Peyer's patch (tissue), 4 donors: ENCODE results near the gene MAP3K9. TPM values are rescaled to one million over a fixed set of nuclear protein-coding genes. Genes with fewer than 3 reads are reported as not detected.

Experiments used
- DNase-seq, 3 donors: peaks; one replicate each; pipeline ENCODE4 v3.0.0-alpha.2; 2017 to 2019
- H3K27ac ChIP-seq, 4 donors: fragments of 200-600 bp; sonication (generic); one replicate each; pipeline ENCODE4 v1.5.1; 2016 to 2019
- H3K27me3 ChIP-seq, 2 donors: fragments of 200-600 bp; sonication (generic); one replicate each; pipeline ENCODE4 v1.5.1; 2019
- H3K36me3 ChIP-seq, 3 donors: fragments of 200-600 bp; sonication (generic); one replicate each; pipeline ENCODE4 v1.5.1; 2016 to 2019
- H3K4me1 ChIP-seq, 4 donors: fragments of 200-600 bp; sonication (generic); one replicate each; pipeline ENCODE4 v1.5.1; 2016 to 2019
- H3K4me3 ChIP-seq, 4 donors: fragments of 200-600 bp; sonication (generic); 1 replicate in 3 of 4; 2 replicates in 1 of 4; pipeline ENCODE4 v1.5.1; 2016 to 2019; ENCODE audit warnings: mild to moderate bottlenecking in 1 of 4
- H3K9me3 ChIP-seq, 4 donors: fragments of 200-600 bp; sonication (generic); one replicate each; pipeline ENCODE4 v1.5.1; 2016 to 2019; ENCODE audit warnings: mild to moderate bottlenecking in 1 of 4
- POLR2A ChIP-seq, 2 donors: fragments of 450-650 bp; IDR thresholded peaks; one replicate each; pipeline ENCODE4 v1.5.1; 2017; ENCODE audit warnings: antibody characterized with exemption in 2 of 2, mild to moderate bottlenecking in 2 of 2, moderate library complexity in 2 of 2
- total RNA-seq, 4 donors: library from RNA; depleted of rRNA; stranded (reverse); fragments of >200 nt; gene quantifications; one replicate each; pipeline ENCODE4 v1.1.0, GENCODE V29; 2016
- TF ChIP-seq, protein P1 (sequence below), 6 experiments: fragments of 450-650 bp in 4 of 6; fragments of 200-600 bp in 2 of 6; sonication (generic) in 1 of 6; IDR thresholded peaks; one replicate each; pipeline ENCODE4 v1.5.1; 2017 to 2019; ENCODE audit warnings: antibody characterized with exemption in 6 of 6, mild to moderate bottlenecking in 3 of 6, moderate library complexity in 1 of 6

Gene MAP3K9
- total RNA-seq, 4 donors from 2014 or later, result 8.6 to 14.0 (median 12.0) TPM

DNA sequence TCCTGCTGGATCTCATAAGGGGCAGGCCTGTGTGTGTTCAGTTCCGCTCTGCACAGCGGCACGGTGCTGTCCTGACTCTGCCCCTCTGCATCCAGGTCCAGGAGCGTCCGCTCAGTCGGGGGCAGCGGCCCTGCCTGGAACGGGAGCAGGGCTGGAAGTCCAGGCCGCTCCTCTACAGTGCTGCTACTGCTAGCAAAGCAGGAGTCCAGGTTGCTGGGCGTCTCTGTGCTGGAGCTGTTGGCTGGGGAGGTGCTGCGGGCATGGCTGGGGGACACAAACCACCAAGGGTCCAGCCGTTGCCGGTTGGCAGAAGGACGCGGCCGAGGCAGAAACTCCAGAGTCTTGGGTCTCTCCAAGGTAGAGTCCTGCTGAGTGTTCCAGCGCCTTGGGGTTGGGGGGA, 78.9 kb downstream of the MAP3K9 start:
- peaks cover 0 to 24% (median 0%) of the 10 kb centered on the region in 3 donors for H3K36me3 ChIP-seq
- no peak for DNase-seq
- H3K27me3 ChIP-seq, result no peaks in the 10 kb centered on the region
- H3K4me3 ChIP-seq, result no peak overlapping the region
- H3K9me3 ChIP-seq, result no peaks in the 10 kb centered on the region
- no peak overlapping the region for H3K27ac ChIP-seq
- no peak for TF ChIP-seq POLR2A (IDR thresholded peaks at IDR 0.05)
- TF ChIP-seq, protein P1, sequence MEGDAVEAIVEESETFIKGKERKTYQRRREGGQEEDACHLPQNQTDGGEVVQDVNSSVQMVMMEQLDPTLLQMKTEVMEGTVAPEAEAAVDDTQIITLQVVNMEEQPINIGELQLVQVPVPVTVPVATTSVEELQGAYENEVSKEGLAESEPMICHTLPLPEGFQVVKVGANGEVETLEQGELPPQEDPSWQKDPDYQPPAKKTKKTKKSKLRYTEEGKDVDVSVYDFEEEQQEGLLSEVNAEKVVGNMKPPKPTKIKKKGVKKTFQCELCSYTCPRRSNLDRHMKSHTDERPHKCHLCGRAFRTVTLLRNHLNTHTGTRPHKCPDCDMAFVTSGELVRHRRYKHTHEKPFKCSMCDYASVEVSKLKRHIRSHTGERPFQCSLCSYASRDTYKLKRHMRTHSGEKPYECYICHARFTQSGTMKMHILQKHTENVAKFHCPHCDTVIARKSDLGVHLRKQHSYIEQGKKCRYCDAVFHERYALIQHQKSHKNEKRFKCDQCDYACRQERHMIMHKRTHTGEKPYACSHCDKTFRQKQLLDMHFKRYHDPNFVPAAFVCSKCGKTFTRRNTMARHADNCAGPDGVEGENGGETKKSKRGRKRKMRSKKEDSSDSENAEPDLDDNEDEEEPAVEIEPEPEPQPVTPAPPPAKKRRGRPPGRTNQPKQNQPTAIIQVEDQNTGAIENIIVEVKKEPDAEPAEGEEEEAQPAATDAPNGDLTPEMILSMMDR (IDR thresholded peaks at IDR 0.05), result no peak
- no peaks in the 10 kb centered on the region for H3K4me1 ChIP-seq

DNA sequence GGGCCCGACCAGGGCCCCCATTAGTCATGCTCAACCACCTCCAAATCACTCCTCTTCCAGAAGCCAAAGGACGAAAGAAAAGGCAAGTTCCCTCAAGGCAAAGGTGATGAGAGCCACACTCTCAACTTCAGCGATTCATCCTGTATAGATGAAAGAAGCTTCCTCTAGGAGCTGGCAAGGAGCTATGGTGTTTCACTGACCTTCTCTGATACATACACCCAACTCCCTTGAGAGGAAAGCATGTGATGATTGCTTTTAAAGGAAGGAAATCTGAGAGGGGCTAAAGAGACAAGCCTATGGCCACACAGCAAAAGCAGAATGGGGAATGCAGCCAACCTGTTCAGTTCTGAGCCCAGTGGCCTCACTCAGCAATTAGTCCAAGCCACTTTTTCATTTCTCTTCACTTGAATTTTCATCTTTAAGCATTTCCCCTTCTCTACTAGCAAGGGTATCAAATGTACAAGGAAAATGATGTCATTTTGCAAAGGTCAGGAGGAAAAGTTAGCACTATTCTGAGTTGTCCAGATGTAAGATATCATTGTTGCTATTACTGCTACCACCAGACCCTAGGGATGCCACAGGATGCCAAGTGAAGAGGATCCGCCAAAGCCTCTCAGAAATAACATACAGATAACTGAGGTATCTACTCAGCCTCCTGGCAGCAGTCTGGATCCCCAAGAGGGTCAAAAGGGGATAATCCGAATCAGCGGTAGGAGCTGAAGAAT, 82.5 kb downstream of the MAP3K9 start:
- TF ChIP-seq, protein P1 (IDR thresholded peaks at IDR 0.05), result no peak
- no peak for TF ChIP-seq POLR2A (IDR thresholded peaks at IDR 0.05)
- no peak for DNase-seq
- Histone ChIP-seq H3K4me3 (no peak overlapping the region), H3K9me3 (no peaks in the 10 kb centered on the region), H3K27ac (no peak overlapping the region), H3K27me3 (no peaks in the 10 kb centered on the region), H3K36me3 (peaks cover 0 to 9% (median 0%) of the 10 kb centered on the region in 3 donors), H3K4me1 (no peaks in the 10 kb centered on the region)

DNA sequence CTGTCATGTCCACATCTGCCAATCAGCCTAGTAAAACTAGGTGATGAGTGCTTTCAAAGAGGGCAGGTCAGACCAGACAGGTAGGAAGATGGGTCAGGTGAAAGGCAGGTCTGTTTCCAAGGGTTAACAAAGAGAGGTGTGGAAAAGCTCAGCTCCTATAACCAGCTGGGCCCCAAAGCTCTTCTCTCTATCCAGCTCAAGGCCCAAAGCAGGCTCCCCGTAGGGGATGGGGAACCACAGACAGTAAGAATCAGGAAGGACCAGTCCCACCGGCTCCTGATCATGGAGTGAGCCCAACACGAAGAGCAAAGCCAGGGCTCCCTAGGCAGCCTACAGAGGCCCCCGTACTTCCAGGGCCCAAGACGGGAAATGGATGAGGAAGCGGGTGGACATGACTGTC, 84.4 kb downstream of the MAP3K9 start:
- H3K36me3 ChIP-seq, result peaks cover 0 to 4% (median 0%) of the 10 kb centered on the region in 3 donors
- TF ChIP-seq, protein P1 (IDR thresholded peaks at IDR 0.05), result no peak
- TF ChIP-seq POLR2A (IDR thresholded peaks at IDR 0.05), result no peak
- no peak for DNase-seq
- no peaks in the 10 kb centered on the region for H3K9me3 ChIP-seq
- no peaks in the 10 kb centered on the region for H3K4me1 ChIP-seq
- no peak overlapping the region for H3K27ac ChIP-seq
- no peak overlapping the region for H3K4me3 ChIP-seq
- H3K27me3 ChIP-seq, result no peaks in the 10 kb centered on the region

DNA sequence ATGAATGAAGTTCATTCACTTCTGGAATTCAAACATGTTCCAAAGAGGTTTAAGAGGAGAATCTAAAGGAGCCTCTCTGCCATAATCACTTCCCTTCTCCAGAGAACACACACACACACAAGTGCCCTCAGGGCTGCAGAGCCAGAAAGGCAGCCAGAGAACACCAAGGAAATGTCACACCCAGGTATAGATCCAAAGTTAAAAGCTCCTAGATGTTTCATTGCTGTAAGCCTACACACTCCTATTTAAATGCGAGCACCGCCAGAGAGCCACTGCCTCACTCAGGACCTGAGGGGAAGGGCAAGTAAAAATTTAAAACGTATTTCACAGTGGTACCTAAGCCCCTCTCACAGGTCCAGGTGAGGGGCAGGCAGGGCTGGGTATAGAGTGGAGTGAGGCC, 85.2 kb downstream of the MAP3K9 start:
- Histone ChIP-seq H3K27ac (no peak overlapping the region), H3K4me3 (no peak overlapping the region), H3K27me3 (no peaks in the 10 kb centered on the region), H3K4me1 (no peaks in the 10 kb centered on the region), H3K9me3 (no peaks in the 10 kb centered on the region), H3K36me3 (no peaks in the 10 kb centered on the region)
- DNase-seq, result no peak
- no peak for TF ChIP-seq POLR2A (IDR thresholded peaks at IDR 0.05)
- TF ChIP-seq, protein P1 (IDR thresholded peaks at IDR 0.05), result no peak

DNA sequence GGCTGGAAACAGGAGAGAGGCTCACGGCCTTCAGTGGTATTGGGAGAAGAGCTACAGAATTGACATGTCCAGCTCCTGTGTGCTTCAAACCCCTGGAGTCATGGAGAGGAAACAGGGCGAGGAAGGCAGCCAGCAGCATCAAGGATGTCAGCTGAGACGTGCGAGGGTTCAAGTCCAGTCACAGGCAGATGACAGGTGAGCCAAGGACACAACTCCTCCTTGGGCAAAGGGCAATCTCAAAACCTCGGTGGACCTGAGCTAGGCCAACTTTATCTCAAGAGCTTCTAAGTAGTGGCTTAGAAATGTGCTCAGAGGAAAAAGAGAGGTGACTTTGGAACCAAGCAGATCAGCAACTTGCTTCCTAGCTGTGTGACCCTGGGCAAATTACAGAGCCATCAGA, 86.0 kb downstream of the MAP3K9 start:
- Histone ChIP-seq H3K27ac (no peak overlapping the region), H3K36me3 (no peaks in the 10 kb centered on the region), H3K9me3 (no peaks in the 10 kb centered on the region), H3K27me3 (no peaks in the 10 kb centered on the region), H3K4me1 (no peaks in the 10 kb centered on the region), H3K4me3 (no peak overlapping the region)
- TF ChIP-seq POLR2A (IDR thresholded peaks at IDR 0.05), result no peak
- TF ChIP-seq, protein P1 (IDR thresholded peaks at IDR 0.05), result no peak
- no peak for DNase-seq
